SU-DHL-6 (cell line): ENCODE measurements around the gene KRTAP10-4.

Experiments
- EZH2phosphoT487 ChIP-seq: fragments of 200-600 bp; sonication (generic), shearing (Covaris generic); conservative IDR thresholded peaks from 2 replicates; pipeline ENCODE4 v1.6.1; 2018; ENCODE audit warnings: mild to moderate bottlenecking, antibody characterized with exemption, low read length, moderate library complexity, mixed read lengths
- TF ChIP-seq, protein P1 (sequence below): fragments of 200-600 bp; sonication (generic); IDR thresholded peaks from one replicate; pipeline ENCODE4 v1.5.1; 2017; ENCODE audit warnings: antibody characterized with exemption, mild to moderate bottlenecking, low read length, moderate library complexity; ENCODE audit not compliant: insufficient read depth, poor library complexity, severe bottlenecking

DNA sequence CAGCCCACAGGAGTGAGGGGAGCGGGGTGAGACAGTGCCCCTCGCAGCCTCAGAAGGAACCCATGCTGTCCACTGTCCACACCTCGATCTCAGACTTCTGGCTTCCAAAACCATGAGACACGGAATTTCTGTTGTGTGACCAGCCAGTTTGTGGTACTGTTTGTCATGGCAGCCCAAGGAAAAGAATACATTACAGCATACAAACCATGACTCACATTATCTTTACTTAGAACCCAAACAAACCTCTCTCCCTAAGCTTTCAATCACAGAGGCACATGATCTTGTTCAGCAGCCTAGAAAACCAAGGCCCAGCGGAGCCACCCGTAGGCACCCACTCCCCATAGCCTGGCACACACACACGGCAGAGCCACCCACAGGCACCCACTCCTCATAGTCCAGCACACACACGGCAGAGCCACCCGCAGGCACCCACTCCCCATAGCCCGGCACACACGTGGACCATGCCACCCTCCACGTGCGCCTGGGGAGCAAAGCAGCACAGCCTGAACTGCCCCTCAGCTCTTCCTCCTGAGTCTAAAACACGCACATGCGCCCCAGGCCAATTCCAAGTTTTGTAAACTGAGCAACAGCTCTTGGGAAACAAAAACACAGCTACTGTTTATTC is 458 bp upstream of the KRTAP10-4 start:
- TF ChIP-seq, protein P1, sequence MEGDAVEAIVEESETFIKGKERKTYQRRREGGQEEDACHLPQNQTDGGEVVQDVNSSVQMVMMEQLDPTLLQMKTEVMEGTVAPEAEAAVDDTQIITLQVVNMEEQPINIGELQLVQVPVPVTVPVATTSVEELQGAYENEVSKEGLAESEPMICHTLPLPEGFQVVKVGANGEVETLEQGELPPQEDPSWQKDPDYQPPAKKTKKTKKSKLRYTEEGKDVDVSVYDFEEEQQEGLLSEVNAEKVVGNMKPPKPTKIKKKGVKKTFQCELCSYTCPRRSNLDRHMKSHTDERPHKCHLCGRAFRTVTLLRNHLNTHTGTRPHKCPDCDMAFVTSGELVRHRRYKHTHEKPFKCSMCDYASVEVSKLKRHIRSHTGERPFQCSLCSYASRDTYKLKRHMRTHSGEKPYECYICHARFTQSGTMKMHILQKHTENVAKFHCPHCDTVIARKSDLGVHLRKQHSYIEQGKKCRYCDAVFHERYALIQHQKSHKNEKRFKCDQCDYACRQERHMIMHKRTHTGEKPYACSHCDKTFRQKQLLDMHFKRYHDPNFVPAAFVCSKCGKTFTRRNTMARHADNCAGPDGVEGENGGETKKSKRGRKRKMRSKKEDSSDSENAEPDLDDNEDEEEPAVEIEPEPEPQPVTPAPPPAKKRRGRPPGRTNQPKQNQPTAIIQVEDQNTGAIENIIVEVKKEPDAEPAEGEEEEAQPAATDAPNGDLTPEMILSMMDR, result no peak
- TF ChIP-seq EZH2phosphoT487, result no peak
